Measurements from ENCODE around the gene ECHDC1.
"Not testable (repeated sequence)": the region's sequence is repeated elsewhere in the genome, so short reads cannot be mapped to it uniquely, and the experiment has no call there.

ECHDC1 gene

DNA sequence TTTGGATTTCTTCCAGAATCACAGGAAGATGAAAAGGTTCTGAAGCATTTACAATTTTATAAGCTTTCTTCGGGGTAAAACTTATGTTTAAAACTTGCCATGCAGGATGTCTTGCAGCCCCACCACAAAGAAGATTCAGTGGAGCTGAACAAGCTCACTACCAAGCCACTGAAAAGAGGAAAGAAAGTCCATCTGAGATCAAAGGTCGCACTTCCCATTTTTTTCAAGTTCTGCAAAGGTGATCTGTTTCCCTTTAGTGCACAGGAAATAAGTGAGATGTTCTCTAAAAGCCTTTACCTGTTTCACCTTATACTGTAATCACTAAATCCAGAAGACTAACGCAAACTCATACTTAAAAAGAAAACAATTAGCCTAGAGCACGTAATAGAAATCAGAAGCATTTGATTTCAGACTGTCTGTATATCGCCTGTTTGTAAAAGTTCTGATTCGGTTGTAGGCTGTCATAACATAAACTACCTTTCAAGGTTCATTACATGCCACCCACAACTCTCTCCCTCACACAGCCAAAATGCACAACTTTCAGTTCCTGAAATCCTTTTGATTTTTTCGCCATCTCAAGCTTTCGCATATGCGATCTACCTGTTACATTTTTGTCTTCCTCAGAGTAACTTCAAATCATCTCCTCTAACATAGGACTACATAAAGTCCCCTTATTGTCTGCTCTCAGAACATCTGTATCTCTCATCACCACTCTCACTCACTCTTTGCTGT, 1.8 kb downstream of the ECHDC1 start:
- DNase-seq = no peak

DNA sequence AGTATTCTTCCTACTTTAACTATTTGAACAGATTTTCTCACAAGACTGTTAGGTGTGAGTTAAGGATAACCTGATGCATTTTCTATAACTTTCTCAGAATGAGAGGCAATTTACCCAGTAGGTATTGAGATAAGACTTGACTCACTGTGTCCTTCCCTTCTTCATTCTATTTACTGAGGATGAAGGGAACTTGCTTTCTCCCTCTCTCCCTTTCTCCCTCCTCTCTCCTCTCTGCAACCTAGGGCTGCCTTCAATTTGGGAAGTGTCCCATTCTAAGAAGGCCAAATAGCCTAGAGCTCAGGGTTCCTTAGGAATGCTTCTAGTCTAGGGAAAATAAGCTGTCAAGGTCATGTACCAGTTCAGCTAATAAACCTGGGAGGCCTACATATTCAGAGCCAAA, 3.2 kb downstream of the ECHDC1 start:
- DNase-seq = no peak

DNA sequence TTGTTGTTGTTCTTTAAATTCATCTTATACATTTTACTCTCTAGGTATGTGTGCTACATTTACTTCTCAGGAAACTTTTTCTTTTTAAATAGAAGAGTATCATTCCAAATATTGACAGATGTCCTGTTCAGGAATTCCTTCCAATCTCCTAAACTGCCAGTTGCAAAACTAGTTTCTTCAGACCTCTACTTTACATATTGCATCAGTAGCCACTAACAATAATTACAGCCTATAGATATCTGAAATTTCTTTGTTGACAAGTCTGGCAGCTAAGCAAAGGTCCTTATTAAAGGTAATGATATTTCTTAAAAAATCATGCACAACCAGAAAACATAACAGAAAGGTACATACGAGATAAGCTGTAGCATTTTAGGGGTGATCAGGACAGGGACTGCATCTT, 4.5 kb downstream of the ECHDC1 start:
- DNase-seq = no peak

DNA sequence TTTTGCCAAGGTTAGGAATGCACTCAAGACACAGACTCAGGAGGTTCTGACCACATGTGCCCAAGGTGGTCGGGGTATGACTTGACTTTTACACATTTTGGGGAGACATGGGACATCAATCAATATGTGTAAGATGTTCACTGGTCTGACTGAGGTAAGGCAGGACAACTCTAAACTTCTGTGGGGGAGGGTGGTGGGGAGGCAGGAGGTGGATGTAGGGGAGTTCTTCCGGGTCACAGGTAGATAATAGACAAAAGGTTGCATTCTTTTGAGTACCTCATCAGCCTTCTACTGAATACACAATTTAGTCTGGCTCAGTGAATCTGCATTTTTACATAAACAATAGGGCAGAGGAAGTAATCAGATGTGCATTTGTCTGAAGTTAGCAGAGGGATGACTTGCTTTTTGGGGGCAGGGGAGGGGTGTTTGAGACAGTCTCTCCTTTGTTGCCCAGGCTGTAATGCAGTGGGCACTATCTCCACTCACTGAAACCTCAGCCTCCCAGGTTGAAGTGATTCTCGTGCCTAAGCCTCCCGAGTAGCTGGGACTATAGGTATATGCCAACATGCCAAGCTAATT, 10.9 kb downstream of the ECHDC1 start:
- DNase-seq = no peak

DNA sequence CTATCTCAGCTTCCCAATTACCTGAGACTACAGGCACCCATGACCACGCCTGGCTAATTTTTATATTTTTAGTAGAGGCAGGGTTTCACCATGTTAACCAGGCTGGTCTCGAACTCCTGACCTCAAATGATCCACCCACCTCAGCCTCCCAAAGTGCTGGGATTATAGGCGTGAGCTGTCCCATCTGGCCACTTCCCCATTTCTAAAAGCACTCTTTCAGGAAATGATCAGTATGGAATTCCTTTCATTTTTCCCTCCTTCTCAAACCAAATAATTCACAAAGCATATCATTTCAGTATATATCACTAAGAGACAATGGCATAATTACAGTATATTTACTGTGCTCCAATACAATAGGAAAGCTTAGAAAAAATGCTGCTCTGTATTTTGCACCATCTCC, 12.2 kb downstream of the ECHDC1 start:
- not testable (repeated sequence) for DNase-seq

DNA sequence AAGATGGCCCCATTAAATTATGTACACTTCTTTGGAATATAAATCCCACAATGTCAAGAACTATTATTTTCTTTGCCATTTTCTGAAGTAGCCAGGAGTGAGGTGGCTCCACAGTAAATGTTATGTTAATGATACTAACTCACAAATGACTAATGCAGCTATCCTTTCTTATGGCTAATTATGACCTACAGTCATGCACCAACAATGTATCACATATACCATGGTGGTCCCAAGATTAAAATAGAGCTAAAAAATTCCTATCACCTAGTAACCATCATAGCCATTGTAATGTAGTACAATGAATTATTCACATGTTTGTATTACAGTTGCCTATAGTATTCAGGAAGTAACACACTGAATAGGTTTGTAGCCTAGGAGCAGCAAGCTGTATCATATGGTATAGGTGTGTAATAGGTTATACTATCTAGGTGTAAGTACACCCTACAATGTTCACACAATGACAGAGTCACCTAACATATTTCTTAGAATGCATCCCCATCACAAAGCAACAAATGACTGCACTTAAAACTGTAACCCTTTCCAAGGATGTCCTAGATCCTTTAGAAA, 15.3 kb downstream of the ECHDC1 start:
- no peak for DNase-seq

DNA sequence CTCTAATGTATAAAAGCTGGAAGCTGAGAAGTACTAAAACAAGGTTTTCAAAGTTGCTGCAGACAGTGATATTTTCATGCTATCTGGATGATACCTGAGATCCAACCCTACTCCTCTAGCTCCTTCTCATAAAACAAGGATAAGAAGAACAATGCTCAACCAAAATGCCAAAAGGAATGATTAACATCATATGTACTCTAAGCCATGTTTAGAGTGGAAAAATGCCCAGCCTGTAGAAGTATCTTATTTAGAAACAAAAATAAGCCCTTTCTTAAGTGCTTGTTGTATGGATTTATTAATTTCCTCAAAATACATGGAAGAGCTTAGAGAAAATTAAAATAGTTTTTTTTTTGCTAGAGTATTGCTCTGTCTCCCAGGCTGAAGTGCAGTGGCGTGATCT, 23.7 kb downstream of the ECHDC1 start:
- DNase-seq = no peak

DNA sequence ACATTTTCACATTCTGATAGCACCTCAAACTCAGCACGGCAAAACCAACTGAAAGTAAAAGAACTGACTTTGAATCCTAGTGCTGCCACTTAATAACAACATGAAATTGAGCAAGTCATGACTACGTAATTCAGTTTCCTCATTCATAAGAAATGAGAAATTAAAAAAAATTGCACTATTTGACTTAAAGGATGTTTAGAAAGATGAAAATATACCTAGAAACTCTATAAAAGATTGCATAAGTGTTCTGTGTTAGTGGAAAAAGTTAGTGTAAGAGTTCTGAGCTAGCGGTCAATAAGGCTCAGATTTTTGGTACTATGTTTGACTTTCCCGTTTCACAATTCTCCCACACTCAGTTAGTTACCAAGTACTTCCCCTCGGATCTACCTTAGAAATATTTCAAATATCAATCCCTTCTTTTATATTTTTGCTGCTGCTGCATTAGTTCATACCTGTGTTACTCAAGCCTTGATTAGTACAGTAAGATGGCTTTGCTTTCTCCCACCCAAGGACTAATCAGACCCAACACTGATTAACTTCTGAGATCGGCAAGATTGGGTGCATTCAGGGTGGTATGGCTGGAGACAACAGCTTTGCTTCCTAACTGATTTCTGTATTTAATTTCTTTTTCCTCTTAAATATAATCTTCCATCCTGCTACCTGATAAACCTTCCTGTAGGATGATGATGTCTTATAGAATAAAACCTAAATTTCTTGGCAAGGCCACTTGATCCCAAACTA, 25.9 kb downstream of the ECHDC1 start:
- DNase-seq = no peak

DNA sequence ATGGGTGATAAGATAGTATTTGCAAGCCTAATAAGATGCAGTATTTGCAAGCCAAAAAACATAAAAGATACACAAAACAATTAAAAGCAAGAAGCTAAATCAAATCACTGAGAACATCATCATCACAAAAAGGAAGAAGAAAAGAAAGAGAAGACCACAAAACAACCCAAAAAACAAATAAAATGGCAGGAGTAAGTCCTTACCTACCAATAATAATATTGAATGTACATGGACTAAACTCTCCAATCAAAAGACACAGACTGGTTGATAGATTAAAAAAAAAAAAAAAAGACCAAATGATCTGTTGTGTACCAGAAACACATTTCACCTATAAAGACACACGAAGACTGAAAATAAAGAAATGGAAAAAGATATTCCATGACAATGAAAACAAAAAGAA, 37.7 kb downstream of the ECHDC1 start:
- no peak for DNase-seq

DNA sequence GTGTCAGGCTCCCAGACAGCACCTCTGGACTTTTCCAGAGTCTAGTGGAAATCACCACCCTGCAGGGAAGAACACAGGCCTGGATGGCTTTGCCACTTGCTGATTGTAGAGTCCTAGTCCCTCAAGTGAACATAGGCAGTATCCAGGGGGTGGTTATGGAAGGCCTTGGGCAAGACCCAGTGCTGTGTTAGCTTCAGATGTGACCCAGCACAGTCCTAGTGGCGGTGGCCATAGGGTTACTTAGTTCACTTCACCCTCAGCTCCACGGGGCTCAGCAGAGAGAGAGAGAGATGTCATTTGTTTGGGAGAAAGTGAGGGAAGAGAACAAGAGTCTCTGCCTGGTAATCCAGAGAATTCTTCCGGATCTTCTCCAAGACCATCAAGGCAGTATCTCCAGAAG, 39.5 kb downstream of the ECHDC1 start:
- no peak for DNase-seq

DNA sequence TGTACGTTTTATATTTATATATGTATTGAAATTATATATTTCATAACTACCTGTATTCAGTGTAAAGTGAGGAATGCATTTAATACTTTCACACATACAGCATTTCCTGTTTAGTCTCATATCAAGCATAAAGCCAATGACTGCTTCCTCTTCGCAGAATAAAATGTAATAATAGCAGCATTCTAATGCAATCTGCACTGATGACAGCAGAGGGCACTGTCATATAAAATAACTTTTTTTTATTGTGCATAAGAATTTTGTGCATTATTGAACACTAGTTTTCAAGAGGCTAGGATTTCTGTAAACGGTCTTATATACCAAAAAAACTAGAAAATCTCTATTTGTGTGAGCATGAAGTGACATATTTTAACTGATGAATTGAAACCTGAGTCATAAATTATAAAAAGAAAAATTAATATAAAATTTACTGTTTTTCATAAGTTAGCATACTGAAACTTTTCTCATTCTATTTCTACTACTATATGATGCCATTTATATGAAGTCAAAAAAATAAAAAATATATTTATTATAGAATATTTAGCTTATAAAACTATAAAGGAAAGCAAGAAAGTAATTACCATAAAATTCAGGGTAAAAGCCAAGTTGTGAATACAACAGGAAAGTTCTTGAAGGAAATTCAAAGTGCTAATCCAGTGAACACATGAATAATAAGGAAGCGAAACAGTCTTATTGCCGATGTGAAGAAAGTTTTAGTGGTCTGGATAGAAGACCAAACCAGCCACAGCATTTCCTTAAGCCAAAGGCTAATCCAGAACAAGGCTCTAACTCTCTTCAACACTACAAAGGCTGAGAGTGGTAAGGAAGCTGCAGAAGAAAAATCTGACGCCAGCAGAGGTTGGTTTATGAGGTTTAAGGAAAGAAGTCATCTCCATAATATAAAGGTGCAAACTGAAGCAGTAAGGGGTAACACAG, 40.4 kb downstream of the ECHDC1 start:
- no peak for DNase-seq

DNA sequence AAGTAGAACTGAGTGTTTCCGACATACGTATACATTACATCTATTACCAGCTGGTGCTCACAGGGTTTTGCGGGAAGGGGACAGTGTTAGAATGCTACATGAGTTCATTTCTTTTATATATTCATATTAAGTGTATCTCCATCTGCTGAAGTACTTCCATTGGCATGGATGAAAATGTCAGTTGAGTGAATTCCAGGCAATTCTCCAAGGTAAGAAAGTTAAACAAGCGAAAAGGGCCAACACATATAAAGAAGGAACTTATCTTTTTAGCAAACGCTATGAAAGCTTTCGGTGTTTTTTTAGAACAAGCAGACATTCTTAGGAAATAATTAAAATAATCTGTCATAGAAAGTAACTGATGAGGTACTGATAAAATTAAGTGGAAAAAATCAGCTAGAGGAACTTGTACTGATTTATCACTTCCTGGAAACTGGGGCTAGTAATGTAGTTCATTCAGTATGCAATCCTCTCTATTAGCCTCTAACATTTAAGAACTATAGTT, 42.2 kb downstream of the ECHDC1 start:
- no peak for DNase-seq

DNA sequence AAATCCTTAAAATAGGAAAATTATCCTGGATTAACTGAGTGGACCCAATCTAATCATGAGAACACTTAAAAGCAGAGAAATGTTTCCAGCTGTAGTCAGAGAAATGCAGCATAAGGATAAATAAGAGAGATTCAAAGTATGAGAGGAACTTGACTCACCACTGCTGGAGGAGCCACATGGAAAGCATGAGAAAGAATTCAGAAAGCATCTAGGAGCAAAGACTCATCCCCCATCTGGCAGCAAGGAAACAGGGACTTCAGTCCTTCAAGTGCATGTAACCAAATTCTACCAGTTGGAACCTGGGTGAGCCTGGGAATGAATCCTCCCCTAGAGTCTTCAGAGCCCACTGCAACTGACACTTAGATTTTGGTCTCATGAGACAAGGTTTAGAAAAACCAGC, 43.0 kb downstream of the ECHDC1 start:
- no peak for DNase-seq

DNA sequence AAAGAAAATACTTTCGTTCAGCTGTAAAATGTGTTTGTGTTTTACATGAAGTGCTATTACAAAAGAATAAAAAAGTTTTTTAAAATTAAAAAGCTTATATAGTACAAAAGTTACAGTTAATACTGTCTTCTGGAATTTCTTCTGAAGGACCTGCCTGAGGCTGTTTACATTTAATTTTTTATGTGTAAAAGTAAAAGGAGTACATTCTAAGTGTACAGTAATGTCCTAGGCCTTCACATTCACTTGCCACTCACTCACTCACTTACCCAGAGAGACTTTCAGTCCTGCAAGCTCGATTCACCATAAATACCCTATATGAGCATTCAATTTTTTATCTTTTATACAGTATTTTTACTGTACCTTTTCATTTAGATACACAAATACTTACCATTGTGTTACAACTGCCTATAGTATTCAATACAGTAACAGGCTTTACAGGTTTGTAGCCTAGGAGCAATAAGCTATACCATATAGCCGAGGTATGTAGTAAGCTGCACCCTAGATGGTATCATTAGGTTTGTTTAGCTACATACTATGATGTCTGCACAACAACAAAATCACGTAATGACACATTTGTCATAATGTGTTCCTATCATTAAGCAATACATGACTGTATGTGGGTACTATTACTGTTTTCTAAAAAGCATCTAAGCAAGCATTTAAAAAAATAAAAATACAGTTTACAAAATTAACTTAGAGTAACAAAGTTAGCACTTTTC, 43.7 kb downstream of the ECHDC1 start:
- DNase-seq = no peak

DNA sequence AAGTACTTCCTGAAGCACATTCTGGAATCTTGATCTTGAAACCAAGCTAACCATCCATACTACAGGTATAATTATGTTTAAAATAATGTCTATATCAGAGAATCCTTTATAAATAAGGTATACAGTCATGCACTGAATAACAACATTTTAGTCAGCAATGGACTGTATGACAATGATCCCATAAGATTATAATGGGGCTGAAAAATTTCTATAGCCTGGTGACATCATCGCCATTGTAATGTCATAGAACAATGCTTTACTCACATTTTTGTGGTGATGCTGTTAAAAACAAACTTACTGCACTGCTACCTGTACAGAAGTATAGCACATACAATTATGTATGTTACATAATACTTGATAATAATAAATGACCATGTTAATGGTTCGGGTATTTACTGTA, 44.9 kb downstream of the ECHDC1 start:
- DNase-seq = no peak

DNA sequence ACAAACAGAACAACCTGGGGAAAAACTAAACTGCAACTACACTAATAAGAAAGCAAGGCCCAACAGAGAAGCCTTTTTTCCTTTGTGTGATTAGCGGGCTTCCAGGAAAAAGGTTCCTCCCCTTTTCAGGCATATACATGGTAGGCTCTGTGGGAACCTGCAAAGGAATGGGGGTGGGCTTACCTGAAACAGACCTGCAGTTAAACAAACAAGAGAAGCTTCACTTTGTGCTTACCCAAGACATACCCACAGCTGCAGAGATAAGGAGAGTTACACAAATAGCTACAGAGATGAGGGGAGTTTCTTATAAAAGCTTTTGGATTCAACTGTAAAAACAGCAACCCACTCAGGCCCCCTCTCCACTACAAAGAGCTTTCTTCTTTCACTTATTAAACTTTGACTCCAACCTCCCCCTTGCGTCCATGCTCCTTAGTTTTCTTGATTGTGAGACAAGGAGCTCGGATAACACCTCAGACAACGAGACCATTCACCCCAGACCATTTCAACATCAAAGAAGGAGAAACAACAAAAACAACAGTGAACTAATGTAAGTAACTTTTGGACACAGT, 45.8 kb downstream of the ECHDC1 start:
- DNase-seq = no peak

DNA sequence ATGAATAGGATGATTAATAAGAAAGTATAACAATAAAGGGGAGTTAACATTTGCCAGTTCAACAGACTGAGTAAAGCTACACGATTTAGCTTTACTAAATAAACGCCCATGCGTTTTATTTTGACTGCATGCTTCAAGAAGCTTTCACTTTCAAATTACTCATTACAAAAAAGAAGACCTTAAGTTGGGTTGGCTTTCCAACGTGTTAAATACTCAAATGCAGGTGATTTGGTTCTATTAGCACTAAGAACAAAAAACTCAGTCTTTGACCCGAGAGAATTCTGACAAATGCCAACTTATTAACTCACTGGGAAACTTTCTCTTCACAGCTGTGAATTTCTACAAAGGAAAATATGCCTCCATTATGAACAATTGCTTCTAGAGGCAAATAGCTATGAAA, 51.9 kb downstream of the ECHDC1 start:
- no peak for DNase-seq

DNA sequence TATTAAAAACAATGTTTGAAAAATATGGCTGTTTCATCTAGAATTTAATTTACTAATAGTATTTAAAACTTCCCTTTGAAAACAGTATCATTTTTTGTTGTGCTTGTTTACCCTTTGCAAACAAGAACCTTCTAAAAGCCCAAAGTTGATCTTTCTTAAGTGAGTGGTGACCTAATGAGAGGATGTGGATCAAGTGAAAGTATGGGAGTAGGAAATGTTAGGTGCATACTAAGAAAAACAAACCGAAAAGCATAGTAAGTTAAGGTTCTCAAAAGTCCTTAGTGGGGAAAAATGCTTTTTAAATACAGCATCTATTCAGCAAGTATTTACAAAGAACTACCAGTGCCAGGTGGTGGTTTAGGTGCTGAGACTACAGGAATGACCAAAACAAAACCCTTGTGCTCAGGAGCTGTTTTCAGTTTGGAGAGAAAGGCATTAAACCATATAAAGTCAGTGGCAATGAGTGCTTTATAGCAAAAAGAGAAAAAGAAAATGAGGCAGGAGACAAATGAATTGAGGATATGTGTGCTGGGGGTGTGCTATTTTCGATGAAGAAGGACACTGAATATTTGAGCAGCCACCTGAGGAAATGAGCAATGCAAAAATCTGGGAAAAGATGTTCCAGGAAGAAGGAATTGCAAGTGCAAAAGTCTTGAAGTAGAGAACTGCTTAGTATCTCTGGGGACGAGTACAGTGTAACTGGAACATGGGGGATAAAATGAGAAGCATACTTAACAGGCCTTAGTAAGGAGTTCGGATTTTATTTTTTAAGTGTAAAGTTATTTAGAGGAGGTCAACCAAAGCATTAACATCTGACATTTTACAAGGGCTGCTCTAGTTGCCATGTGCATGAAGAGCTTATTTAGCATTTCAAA, 52.8 kb downstream of the ECHDC1 start:
- DNase-seq = no peak

DNA sequence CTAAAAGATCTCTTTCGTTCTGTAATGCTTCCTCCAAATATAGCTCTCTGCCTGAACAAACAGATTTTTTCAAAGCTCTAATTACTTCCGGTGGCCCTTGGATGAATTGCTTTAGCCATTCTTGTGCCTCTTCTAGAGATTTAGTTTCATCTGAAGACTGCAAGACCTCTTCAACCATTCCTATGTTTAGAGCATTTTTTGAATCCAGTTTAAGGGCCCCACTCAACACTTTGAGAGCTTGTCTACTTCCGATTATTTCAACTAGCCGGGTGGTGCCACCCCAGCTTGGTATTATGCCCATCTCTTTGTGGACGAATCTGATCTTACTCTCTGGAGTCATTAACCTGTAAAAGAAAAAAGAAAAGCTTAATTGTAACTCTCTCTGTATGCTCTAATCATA, 53.5 kb downstream of the ECHDC1 start:
- no peak for DNase-seq

DNA sequence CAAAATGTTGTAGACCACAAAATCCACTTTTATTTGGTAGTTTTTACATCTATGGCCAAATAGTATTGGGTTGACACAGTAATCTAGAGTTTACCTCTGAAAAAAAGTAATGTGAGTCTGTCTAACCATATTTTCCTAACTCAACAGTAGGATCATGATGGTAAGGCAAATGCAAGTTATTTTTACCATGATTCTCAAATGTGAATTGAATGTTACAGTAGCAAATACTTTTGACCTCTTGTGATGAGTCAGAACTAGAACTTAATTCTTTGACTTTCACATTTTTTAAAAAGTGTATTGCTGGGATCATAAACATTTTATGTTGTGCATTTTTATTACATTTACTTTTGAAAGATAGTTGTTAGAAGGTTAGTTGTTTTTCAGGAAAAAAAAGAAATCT, 54.7 kb downstream of the ECHDC1 start:
- no peak for DNase-seq

DNA sequence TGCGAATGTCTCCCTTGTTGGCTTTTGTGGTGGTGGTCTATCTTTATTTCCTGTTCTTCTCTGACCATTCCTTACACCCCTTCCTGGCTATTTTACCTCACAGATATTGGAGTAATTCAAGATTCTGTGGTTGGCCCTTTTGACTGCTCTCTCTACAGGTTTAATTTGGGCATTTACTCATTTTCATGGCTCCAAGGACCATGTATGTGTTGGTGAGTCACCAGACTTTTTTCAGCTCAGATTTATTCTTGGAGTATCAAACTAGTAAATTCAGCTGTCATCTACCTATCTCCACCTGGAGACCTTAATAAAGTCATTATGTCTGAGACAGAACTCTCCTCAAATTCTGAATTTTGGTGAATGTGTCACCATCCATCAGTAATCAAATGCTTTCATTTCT, 61.2 kb downstream of the ECHDC1 start:
- no peak for DNase-seq

Measured in NK-92 treated with Interleukin-12 subunit alpha and Interleukin-12 subunit beta, amount 100 ng/mL, for 24 hours (cell line).